Measurements from ENCODE around the gene SACM1L. TPM values are rescaled to one million over a fixed set of nuclear protein-coding genes. Genes with fewer than 3 reads are reported as not detected.

The SACM1L gene
- total and polyA plus RNA-seq, 4 donors: 12.2 to 35.5 (median 20.5) TPM

GRCh38 chr3:45774581-45775521 is 85.7 kb downstream of the SACM1L start:
- no peaks in the 10 kb centered on the region for H3K27me3 ChIP-seq (ENCODE audit: control insufficient read depth in 4 of 4, insufficient read depth in 4 of 4, low read length in 3 of 4)
- 86% methylated on average over 8 of the region's 8 CpGs for WGBS
- no peak for TF ChIP-seq SP1 (IDR thresholded peaks at IDR 0.05)
- TF ChIP-seq RAD21 (IDR thresholded peaks at IDR 0.05): no peak
- no peak overlapping the region for H3K4me3 ChIP-seq (ENCODE audit: low read depth in 1 of 3, low read length in 3 of 3)
- peaks cover 0 to 13% (median 7%) of the 10 kb centered on the region in 4 donors for H3K4me1 ChIP-seq (ENCODE audit: control insufficient read depth in 4 of 4, insufficient read depth in 4 of 4, low read length in 3 of 4)
- H3K36me3 ChIP-seq (ENCODE audit: control insufficient read depth in 4 of 4, insufficient read depth in 3 of 4, low read depth in 1 of 4, low read length in 3 of 4): no peaks in the 10 kb centered on the region
- H3K27ac ChIP-seq (ENCODE audit: low read depth in 1 of 2, low read length in 2 of 2): no peak overlapping the region
- no peak for DNase-seq (ENCODE audit: low spot score)
- H3K9ac ChIP-seq (ENCODE audit: low read depth in 1 of 2, low read length in 2 of 2): no peak overlapping the region
- no peaks in the 10 kb centered on the region for H3K9me3 ChIP-seq (ENCODE audit: control insufficient read depth in 4 of 4, low read length in 3 of 4)

DNA sequence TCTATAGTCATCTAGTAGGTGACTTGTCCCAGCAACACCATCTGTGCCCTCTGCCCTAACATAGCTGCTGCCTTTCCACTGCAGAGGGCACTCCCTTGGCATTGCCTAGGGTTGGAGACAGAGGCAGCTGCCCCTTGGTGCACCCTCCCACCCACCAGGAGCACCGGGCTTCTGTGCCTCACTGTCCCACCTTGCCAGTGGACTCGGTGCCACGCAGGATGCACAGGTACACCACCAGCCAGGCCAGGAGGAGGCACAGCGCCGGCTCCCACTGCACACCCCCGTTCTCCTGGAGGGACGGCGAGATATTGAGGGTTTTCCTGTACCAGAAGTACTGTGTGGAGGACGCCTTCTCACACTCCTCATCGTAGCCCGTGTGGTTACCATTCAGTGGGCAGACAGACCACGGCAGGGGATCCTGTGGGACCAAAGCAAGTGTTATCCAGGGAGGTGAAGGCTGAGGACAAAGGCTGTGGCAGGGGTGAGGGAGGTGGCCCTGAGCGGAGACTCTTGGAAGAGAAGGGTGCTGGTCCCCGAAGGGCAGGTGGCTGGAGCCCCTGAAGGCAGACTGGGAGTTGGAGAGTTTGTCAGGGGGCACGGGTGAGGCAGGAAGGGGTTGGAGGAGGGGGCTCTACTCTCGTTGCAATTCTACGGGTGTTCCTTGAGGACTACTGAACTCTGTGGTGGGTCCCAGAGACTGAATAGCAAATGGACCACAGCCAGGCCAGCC is 86.5 kb downstream of the SACM1L start:
- no peak for TF ChIP-seq NR2F2 (IDR thresholded peaks at IDR 0.05)
- no peak for TF ChIP-seq JUND (IDR thresholded peaks at IDR 0.05)
- no peak for TF ChIP-seq GABPA (IDR thresholded peaks at IDR 0.05 in 1 of 2, conservative IDR thresholded peaks at IDR 0.05 in 1 of 2)
- no peak for TF ChIP-seq MAX (IDR thresholded peaks at IDR 0.05)
- no peak for TF ChIP-seq CTCF (IDR thresholded peaks at IDR 0.05; ENCODE audit: low read depth, low read length, missing input control)
- no peak for TF ChIP-seq RXRA (IDR thresholded peaks at IDR 0.05)
- no peak for TF ChIP-seq HNF4A (conservative IDR thresholded peaks at IDR 0.05)
- no peak for TF ChIP-seq REST (IDR thresholded peaks at IDR 0.05)
- no peak for TF ChIP-seq YY1 (IDR thresholded peaks at IDR 0.05)
- no peak for TF ChIP-seq HNF4G (IDR thresholded peaks at IDR 0.05)
- no peak for TF ChIP-seq ATF3 (IDR thresholded peaks at IDR 0.05)
- TF ChIP-seq TAF1 (conservative IDR thresholded peaks at IDR 0.05): no peak
- no peak overlapping the region for H3K27ac ChIP-seq (ENCODE audit: low read depth in 1 of 2, low read length in 2 of 2)
- H3K9me3 ChIP-seq (ENCODE audit: control insufficient read depth in 4 of 4, low read length in 3 of 4): no peaks in the 10 kb centered on the region
- H3K36me3 ChIP-seq (ENCODE audit: control insufficient read depth in 4 of 4, insufficient read depth in 3 of 4, low read depth in 1 of 4, low read length in 3 of 4): no peaks in the 10 kb centered on the region
- no peak overlapping the region for H3K9ac ChIP-seq (ENCODE audit: low read depth in 1 of 2, low read length in 2 of 2)
- no peaks in the 10 kb centered on the region for H3K27me3 ChIP-seq (ENCODE audit: control insufficient read depth in 4 of 4, insufficient read depth in 4 of 4, low read length in 3 of 4)
- WGBS: 94% methylated on average over 17 of the region's 17 CpGs
- DNase-seq (ENCODE audit: low spot score): no peak
- H3K4me3 ChIP-seq (ENCODE audit: low read depth in 1 of 3, low read length in 3 of 3): no peak overlapping the region
- H3K4me1 ChIP-seq (ENCODE audit: control insufficient read depth in 4 of 4, insufficient read depth in 4 of 4, low read length in 3 of 4): peaks cover 0 to 13% (median 7%) of the 10 kb centered on the region in 4 donors

Measured in liver (tissue), 9 donors.